Measurements from ENCODE around the gene LILRB3. TPM values are rescaled to one million over a fixed set of nuclear protein-coding genes. Genes with fewer than 3 reads are reported as not detected.

LILRB3 gene
- total and polyA plus RNA-seq, 2 of the 4 experiments (the other 2 are of a cell fraction): not detected

DNA sequence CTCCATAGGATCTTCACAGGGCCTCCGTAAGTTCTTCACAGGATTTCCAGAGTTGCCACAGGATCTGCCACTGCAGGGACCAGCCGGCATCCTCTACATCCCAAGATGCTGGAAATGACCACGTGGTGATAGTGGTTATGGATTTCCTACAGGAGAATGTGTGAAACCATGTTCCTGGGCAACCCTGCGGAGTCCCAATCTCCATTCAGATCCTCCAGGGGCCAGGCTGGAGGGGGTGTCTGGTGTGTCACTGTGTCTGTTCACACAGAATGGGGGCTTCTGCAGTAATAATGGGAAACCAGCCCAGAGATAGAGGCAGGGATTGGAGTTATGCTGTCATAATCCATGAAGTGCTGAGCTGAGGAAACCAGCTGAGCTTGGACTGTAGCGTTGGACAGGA, 11.1 kb upstream of the LILRB3 start:
- Histone ChIP-seq H3K36me3 (ENCODE audit: control insufficient read depth, insufficient read depth, low read length) (no peaks in the 10 kb centered on the region), H2BK5ac (ENCODE audit: low read depth, low read length, poor library complexity, severe bottlenecking) (no peak overlapping the region), H3K27ac (ENCODE audit: insufficient read depth, low read length) (no peak overlapping the region), H3K4me3 (ENCODE audit: insufficient read depth, low read depth, low read length) (no peak overlapping the region), H3K4ac (ENCODE audit: low read depth, low read length) (no peak overlapping the region), H3K9me3 (ENCODE audit: control insufficient read depth, insufficient read depth, low read length) (no peaks in the 10 kb centered on the region), H2AK5ac (ENCODE audit: low read depth, low read length) (no peak overlapping the region), H3K18ac (ENCODE audit: low read depth, low read length) (no peak overlapping the region), H2AK9ac (replicated peaks; ENCODE audit: low read depth, low read length, poor library complexity) (no peak overlapping the region), H4K20me1 (ENCODE audit: insufficient read depth, low read length) (no peaks in the 10 kb centered on the region), H2BK20ac (ENCODE audit: low read depth, low read length) (no peak overlapping the region), H3K14ac (replicated peaks; ENCODE audit: low read depth, low read length) (no peak overlapping the region), H3K9me1 (ENCODE audit: insufficient read depth, low read length) (no peaks in the 10 kb centered on the region; the same call in 1 of the 2 replicates), H4K8ac (ENCODE audit: low read depth in 2 of 2, low read length in 2 of 2) (no peak overlapping the region), H3K27me3 (ENCODE audit: control insufficient read depth, insufficient read depth, low read length) (peaks cover 7% of the 10 kb centered on the region), H3K9ac (ENCODE audit: low read depth, low read length) (no peak overlapping the region), H4K91ac (ENCODE audit: insufficient read depth, low read depth, low read length) (no peak overlapping the region), H4K5ac (ENCODE audit: low read depth, low read length) (no peak overlapping the region), H3K4me1 (ENCODE audit: control insufficient read depth, insufficient read depth, low read length) (no peaks in the 10 kb centered on the region), H3K4me2 (ENCODE audit: low read depth, low read length) (no peak overlapping the region), H3K56ac (ENCODE audit: extremely low read depth, insufficient read depth, low read length) (no peak overlapping the region), H2BK120ac (ENCODE audit: low read depth, low read length) (no peak overlapping the region), H3K79me1 (ENCODE audit: low read depth in 1 of 2, low read length in 2 of 2) (no peaks in the 10 kb centered on the region), H2BK15ac (ENCODE audit: low read depth, low read length) (no peak overlapping the region), H2AFZ (replicated peaks; ENCODE audit: low read length, poor library complexity) (no peak overlapping the region), H3K23ac (ENCODE audit: low read depth, low read length) (no peak overlapping the region)
- DNase-seq (no peak), ATAC-seq (ENCODE audit: low read depth) (no peak)
- intact Hi-C loops (cut with micrococcal nuclease) (no loop called here), dilution Hi-C loops (cut with HindIII; ENCODE audit: low sequenced_read_pairs, unreplicated experiment) (no loop called here), in situ Hi-C loops (cut with MboI; ENCODE audit: low sequenced_read_pairs) (no loop called here)
- ChIA-PET CTCF (no interaction called here), POLR2A (ENCODE audit: unreplicated experiment) (no interaction called here)
- no TSS peak for BruUV-seq (replicated peaks)
- WGBS, 2 experiments (ENCODE audit: extremely low coverage in 2 of 2, insufficient read length in 1 of 2): no CpG with 5 or more reads among the region's 5 CpGs
- TF ChIP-seq RCOR1 (IDR thresholded peaks at IDR 0.05; ENCODE audit: insufficient replicate concordance, low read length): no peak
- TF ChIP-seq FOS (IDR thresholded peaks at IDR 0.05; ENCODE audit: low read depth, low read length): no peak
- no peak for TF ChIP-seq MAFK (IDR thresholded peaks at IDR 0.05; ENCODE audit: low read depth, low read length)
- no peak for TF ChIP-seq POLR2A (IDR thresholded peaks at IDR 0.05; ENCODE audit: low read depth, low read length)
- TF ChIP-seq, protein P1, sequence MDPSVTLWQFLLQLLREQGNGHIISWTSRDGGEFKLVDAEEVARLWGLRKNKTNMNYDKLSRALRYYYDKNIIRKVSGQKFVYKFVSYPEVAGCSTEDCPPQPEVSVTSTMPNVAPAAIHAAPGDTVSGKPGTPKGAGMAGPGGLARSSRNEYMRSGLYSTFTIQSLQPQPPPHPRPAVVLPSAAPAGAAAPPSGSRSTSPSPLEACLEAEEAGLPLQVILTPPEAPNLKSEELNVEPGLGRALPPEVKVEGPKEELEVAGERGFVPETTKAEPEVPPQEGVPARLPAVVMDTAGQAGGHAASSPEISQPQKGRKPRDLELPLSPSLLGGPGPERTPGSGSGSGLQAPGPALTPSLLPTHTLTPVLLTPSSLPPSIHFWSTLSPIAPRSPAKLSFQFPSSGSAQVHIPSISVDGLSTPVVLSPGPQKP (IDR thresholded peaks at IDR 0.05; ENCODE audit: borderline replicate concordance, low read depth, low read length): no peak
- TF ChIP-seq MXI1 (IDR thresholded peaks at IDR 0.05; ENCODE audit: borderline replicate concordance, low read depth, low read length): no peak
- TF ChIP-seq, protein P2, sequence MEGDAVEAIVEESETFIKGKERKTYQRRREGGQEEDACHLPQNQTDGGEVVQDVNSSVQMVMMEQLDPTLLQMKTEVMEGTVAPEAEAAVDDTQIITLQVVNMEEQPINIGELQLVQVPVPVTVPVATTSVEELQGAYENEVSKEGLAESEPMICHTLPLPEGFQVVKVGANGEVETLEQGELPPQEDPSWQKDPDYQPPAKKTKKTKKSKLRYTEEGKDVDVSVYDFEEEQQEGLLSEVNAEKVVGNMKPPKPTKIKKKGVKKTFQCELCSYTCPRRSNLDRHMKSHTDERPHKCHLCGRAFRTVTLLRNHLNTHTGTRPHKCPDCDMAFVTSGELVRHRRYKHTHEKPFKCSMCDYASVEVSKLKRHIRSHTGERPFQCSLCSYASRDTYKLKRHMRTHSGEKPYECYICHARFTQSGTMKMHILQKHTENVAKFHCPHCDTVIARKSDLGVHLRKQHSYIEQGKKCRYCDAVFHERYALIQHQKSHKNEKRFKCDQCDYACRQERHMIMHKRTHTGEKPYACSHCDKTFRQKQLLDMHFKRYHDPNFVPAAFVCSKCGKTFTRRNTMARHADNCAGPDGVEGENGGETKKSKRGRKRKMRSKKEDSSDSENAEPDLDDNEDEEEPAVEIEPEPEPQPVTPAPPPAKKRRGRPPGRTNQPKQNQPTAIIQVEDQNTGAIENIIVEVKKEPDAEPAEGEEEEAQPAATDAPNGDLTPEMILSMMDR (conservative IDR thresholded peaks at IDR 0.05; ENCODE audit: low read depth, low read length): no peak
- TF ChIP-seq RAD21 (IDR thresholded peaks at IDR 0.05; ENCODE audit: low read length): no peak
- no peak for TF ChIP-seq RFX5 (IDR thresholded peaks at IDR 0.05; ENCODE audit: low read depth, low read length)
- TF ChIP-seq BHLHE40 (IDR thresholded peaks at IDR 0.05; ENCODE audit: low read depth, low read length): no peak
- no peak for TF ChIP-seq CHD1 (IDR thresholded peaks at IDR 0.05; ENCODE audit: low read depth, low read length)
- TF ChIP-seq, protein P3, sequence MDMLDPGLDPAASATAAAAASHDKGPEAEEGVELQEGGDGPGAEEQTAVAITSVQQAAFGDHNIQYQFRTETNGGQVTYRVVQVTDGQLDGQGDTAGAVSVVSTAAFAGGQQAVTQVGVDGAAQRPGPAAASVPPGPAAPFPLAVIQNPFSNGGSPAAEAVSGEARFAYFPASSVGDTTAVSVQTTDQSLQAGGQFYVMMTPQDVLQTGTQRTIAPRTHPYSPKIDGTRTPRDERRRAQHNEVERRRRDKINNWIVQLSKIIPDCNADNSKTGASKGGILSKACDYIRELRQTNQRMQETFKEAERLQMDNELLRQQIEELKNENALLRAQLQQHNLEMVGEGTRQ (IDR thresholded peaks at IDR 0.05; ENCODE audit: low read depth, low read length): no peak
- TF ChIP-seq NFE2L2 (IDR thresholded peaks at IDR 0.05; ENCODE audit: low read depth, low read length): no peak
- TF ChIP-seq MAZ (IDR thresholded peaks at IDR 0.05; ENCODE audit: borderline replicate concordance, low read depth, low read length): no peak
- TF ChIP-seq SMC3 (IDR thresholded peaks at IDR 0.05; ENCODE audit: low read depth, low read length): no peak
